ENCODE data around the gene CHN1.

GRCh38 chr2:174752403-174753037 lies 252.7 kb downstream of the CHN1 start:
- TF ChIP-seq, protein P1, sequence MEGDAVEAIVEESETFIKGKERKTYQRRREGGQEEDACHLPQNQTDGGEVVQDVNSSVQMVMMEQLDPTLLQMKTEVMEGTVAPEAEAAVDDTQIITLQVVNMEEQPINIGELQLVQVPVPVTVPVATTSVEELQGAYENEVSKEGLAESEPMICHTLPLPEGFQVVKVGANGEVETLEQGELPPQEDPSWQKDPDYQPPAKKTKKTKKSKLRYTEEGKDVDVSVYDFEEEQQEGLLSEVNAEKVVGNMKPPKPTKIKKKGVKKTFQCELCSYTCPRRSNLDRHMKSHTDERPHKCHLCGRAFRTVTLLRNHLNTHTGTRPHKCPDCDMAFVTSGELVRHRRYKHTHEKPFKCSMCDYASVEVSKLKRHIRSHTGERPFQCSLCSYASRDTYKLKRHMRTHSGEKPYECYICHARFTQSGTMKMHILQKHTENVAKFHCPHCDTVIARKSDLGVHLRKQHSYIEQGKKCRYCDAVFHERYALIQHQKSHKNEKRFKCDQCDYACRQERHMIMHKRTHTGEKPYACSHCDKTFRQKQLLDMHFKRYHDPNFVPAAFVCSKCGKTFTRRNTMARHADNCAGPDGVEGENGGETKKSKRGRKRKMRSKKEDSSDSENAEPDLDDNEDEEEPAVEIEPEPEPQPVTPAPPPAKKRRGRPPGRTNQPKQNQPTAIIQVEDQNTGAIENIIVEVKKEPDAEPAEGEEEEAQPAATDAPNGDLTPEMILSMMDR (IDR thresholded peaks at IDR 0.05; ENCODE audit: control extremely low read depth in 1 of 3, insufficient read depth in 1 of 3, low read depth in 1 of 3, low read length in 3 of 3) = no peak
- TF ChIP-seq KDM1A (IDR thresholded peaks at IDR 0.05; ENCODE audit: borderline replicate concordance, low read length) (no peak), TAF1 (IDR thresholded peaks at IDR 0.05; ENCODE audit: low read depth, low read length) (no peak)

All from H1 (cell line).